H1 (cell line): Measurements from ENCODE around the gene BRICD5. TPM values are rescaled to one million over a fixed set of nuclear protein-coding genes. Genes with fewer than 3 reads are reported as not detected.

Experiments used
- CTCF ChIA-PET: fragments of 300-600 bp; sonication (Branson Sonifier 250); formaldehyde crosslinking; loops from one replicate; lab custom pipeline; 2021; ENCODE audit not compliant: partially characterized antibody; lab: Charles Lee
- POLR2A ChIA-PET: fragments of 300-600 bp; sonication (Branson Sonifier 250); formaldehyde crosslinking; loops from one replicate; lab custom pipeline; 2021; ENCODE audit warnings: inconsistent platforms; ENCODE audit not compliant: partially characterized antibody; lab: Charles Lee
- DNase-seq, 2 experiments: peaks; one replicate each; pipeline versions ENCODE4 v3.0.0 to v3.0.0-alpha.2; 2010 to 2022; ENCODE audit warnings: low spot score in 2 of 2, low read depth in 1 of 2, mixed read lengths in 1 of 2
- FAIRE-seq: peaks from 2 replicates; lab custom pipeline; 2011; peaks lifted over from hg19 to GRCh38; lab: Jason Lieb, UNC
- H2AFZ ChIP-seq: 2 replicates; pipeline ENCODE4 v1.8.1; 2012; ENCODE audit warnings: low read length, inconsistent platforms
- H2AK5ac ChIP-seq: 2 replicates; pipeline ENCODE4 v1.6.1; 2013; ENCODE audit warnings: low read depth, low read length
- H2BK120ac ChIP-seq: replicated peaks from 2 replicates; pipeline ENCODE3; 2013; ENCODE audit warnings: low read depth, low read length, inconsistent platforms
- H2BK12ac ChIP-seq: 2 replicates; pipeline ENCODE4 v1.6.1; 2013; ENCODE audit warnings: low read depth, low read length
- H2BK15ac ChIP-seq: 2 replicates; pipeline ENCODE4 v1.6.1; 2013; ENCODE audit warnings: low read length
- H2BK20ac ChIP-seq: 2 replicates; pipeline ENCODE4 v1.6.1; 2013; ENCODE audit warnings: low read length
- H2BK5ac ChIP-seq: 2 replicates; pipeline ENCODE4 v1.6.1; 2013; ENCODE audit warnings: low read depth, low read length
- H3K14ac ChIP-seq: 2 replicates; pipeline ENCODE4 v1.6.1; 2013; ENCODE audit warnings: inconsistent platforms; ENCODE audit not compliant: insufficient read length
- H3K18ac ChIP-seq: 2 replicates; pipeline ENCODE4 v1.6.1; 2013; ENCODE audit warnings: low read length; ENCODE audit errors: extremely low read depth
- H3K23ac ChIP-seq: 2 replicates; pipeline ENCODE4 v1.6.1; 2013; ENCODE audit warnings: inconsistent platforms; ENCODE audit not compliant: insufficient read length
- H3K23me2 ChIP-seq: 2 replicates; pipeline ENCODE4 v1.6.1; 2013; ENCODE audit warnings: low read depth, low read length
- H3K27ac ChIP-seq: 2 replicates; pipeline ENCODE4 v1.6.1; 2011; ENCODE audit warnings: low read depth, low read length, inconsistent platforms
- H3K27me3 ChIP-seq, 4 experiments: replicated peaks in 1 of 4; 1 replicate in 1 of 4; 2 replicates in 3 of 4; pipeline versions ENCODE4 v1.6.1 to v1.8.1; 2011 to 2013; ENCODE audit warnings: low read length in 3 of 4, mild to moderate bottlenecking in 3 of 4, inconsistent platforms in 2 of 4, mixed read lengths in 2 of 4, moderate library complexity in 1 of 4; ENCODE audit not compliant: control insufficient read depth in 3 of 4, insufficient read depth in 3 of 4; ENCODE audit errors: extremely low read depth in 1 of 4
- H3K36me3 ChIP-seq, 4 experiments: 2 replicates each; pipeline versions ENCODE4 v1.6.1 to v1.8.1; 2011 to 2013; ENCODE audit warnings: mild to moderate bottlenecking in 4 of 4, low read length in 3 of 4, moderate library complexity in 2 of 4, control low read depth in 1 of 4, inconsistent platforms in 1 of 4; ENCODE audit not compliant: insufficient read depth in 4 of 4, control insufficient read depth in 2 of 4
- H3K4ac ChIP-seq: replicated peaks from 2 replicates; pipeline ENCODE3; 2013; ENCODE audit warnings: low read length, low read depth, mixed read lengths, inconsistent platforms; ENCODE audit not compliant: insufficient read length
- H3K4me1 ChIP-seq, 4 experiments: replicated peaks in 1 of 4; 1 replicate in 1 of 4; 2 replicates in 3 of 4; pipeline versions ENCODE4 v1.6.1 to v1.8.1; 2011 to 2013; ENCODE audit warnings: low read length in 3 of 4, inconsistent platforms in 2 of 4, mixed read lengths in 1 of 4; ENCODE audit not compliant: insufficient read depth in 4 of 4, control insufficient read depth in 3 of 4
- H3K4me2 ChIP-seq, 2 experiments: 2 replicates each; pipeline versions ENCODE4 v1.6.1 to v1.8.1; 2011 to 2013; ENCODE audit warnings: low read depth in 2 of 2, low read length in 2 of 2, control low read depth in 1 of 2, inconsistent platforms in 1 of 2, mild to moderate bottlenecking in 1 of 2; ENCODE audit not compliant: insufficient read depth in 1 of 2
- H3K4me3 ChIP-seq, 4 experiments: fragments of 200-600, 300-600 bp in 1 of 4; sonication (generic), shearing (Covaris generic), sonication (Bioruptor Twin) in 1 of 4; 2 replicates each; pipeline versions ENCODE4 v1.5.1 to v1.8.1; 2011 to 2016; ENCODE audit warnings: low read length in 4 of 4, low read depth in 3 of 4, control low read depth in 2 of 4, inconsistent platforms in 2 of 4, mild to moderate bottlenecking in 2 of 4, mixed read lengths in 1 of 4, moderate library complexity in 1 of 4; ENCODE audit not compliant: insufficient read depth in 2 of 4; ENCODE audit errors: extremely low read depth in 1 of 4
- H3K56ac ChIP-seq: replicated peaks from 2 replicates; pipeline ENCODE3; 2013; ENCODE audit warnings: low read depth, mild to moderate bottlenecking, mixed read lengths, low read length, inconsistent platforms; ENCODE audit not compliant: insufficient read length
- H3K79me1 ChIP-seq: 2 replicates; pipeline ENCODE4 v1.6.1; 2013; ENCODE audit warnings: low read depth, low read length, control low read depth
- H3K79me2 ChIP-seq, 2 experiments: 2 replicates each; pipeline versions ENCODE4 v1.6.1 to v1.8.1; 2012 to 2013; ENCODE audit warnings: low read length in 2 of 2, mild to moderate bottlenecking in 2 of 2, inconsistent platforms in 1 of 2; ENCODE audit not compliant: insufficient read depth in 2 of 2, control insufficient read depth in 1 of 2
- H3K9ac ChIP-seq, 4 experiments: replicated peaks in 1 of 4; 1 replicate in 1 of 4; 2 replicates in 3 of 4; pipeline versions ENCODE4 v1.6.1 to v1.8.1; 2011 to 2013; ENCODE audit warnings: low read depth in 3 of 4, low read length in 3 of 4, control low read depth in 2 of 4, mild to moderate bottlenecking in 2 of 4, moderate library complexity in 2 of 4, inconsistent platforms in 1 of 4; ENCODE audit errors: extremely low read depth in 1 of 4
- H3K9me3 ChIP-seq, 2 experiments: 2 replicates each; pipeline versions ENCODE4 v1.6.1 to v1.8.1; 2012 to 2013; ENCODE audit warnings: mild to moderate bottlenecking in 2 of 2, moderate library complexity in 2 of 2, control low read depth in 1 of 2, inconsistent platforms in 1 of 2, low read depth in 1 of 2, low read length in 1 of 2, mixed read lengths in 1 of 2; ENCODE audit not compliant: insufficient read depth in 2 of 2
- H4K20me1 ChIP-seq, 2 experiments: replicated peaks in 1 of 2; 2 replicates each; pipeline versions ENCODE3 to v1.8.1; 2011 to 2013; ENCODE audit warnings: inconsistent platforms in 2 of 2, low read length in 2 of 2, mild to moderate bottlenecking in 1 of 2; ENCODE audit not compliant: insufficient read depth in 2 of 2, control insufficient read depth in 1 of 2
- H4K5ac ChIP-seq: 2 replicates; pipeline ENCODE4 v1.6.1; 2013; ENCODE audit warnings: low read length, low read depth, mixed read lengths, inconsistent platforms; ENCODE audit not compliant: insufficient read length
- H4K8ac ChIP-seq: 2 replicates; pipeline ENCODE4 v1.8.0; 2013; ENCODE audit warnings: mild to moderate bottlenecking, moderate library complexity, low read length, inconsistent platforms; ENCODE audit not compliant: insufficient read depth; ENCODE audit errors: extremely low read depth
- H4K91ac ChIP-seq: replicated peaks from 2 replicates; pipeline ENCODE3; 2013; ENCODE audit warnings: low read length, mixed read lengths, inconsistent platforms; ENCODE audit not compliant: insufficient read length
- ASH2L ChIP-seq: fragments of 200-600, 300-600 bp; sonication (generic); IDR thresholded peaks from one replicate; pipeline ENCODE4 v1.7.1; 2017; ENCODE audit warnings: low read length
- EGR1 ChIP-seq: IDR thresholded peaks from 2 replicates; pipeline ENCODE4 v1.6.1; 2011; ENCODE audit warnings: low read depth, low read length, borderline replicate concordance
- GABPA ChIP-seq: IDR thresholded peaks from 2 replicates; pipeline ENCODE4 v1.6.1; 2011; ENCODE audit warnings: mild to moderate bottlenecking, low read length, moderate library complexity, borderline replicate concordance; ENCODE audit not compliant: insufficient read depth
- JUN ChIP-seq: IDR thresholded peaks from 2 replicates; pipeline ENCODE4 v1.6.1; 2011; ENCODE audit warnings: low read depth, mild to moderate bottlenecking, improper control_type of control experiment, low read length
- KDM1A ChIP-seq: fragments of 200-600, 300-600 bp; sonication (generic); IDR thresholded peaks from 2 replicates; pipeline ENCODE4 v1.7.1; 2016; ENCODE audit warnings: mild to moderate bottlenecking, low read length, borderline replicate concordance
- KDM4A ChIP-seq: IDR thresholded peaks from one replicate; pipeline ENCODE4 v1.7.1; 2012; ENCODE audit warnings: low read depth, mild to moderate bottlenecking, moderate library complexity, low read length, inconsistent platforms; ENCODE audit not compliant: severe bottlenecking
- RAD21 ChIP-seq, 2 experiments: IDR thresholded peaks in 1 of 2; conservative IDR thresholded peaks in 1 of 2; 2 replicates each; pipeline ENCODE4 v1.6.1; 2011; ENCODE audit warnings: low read depth in 2 of 2, low read length in 2 of 2, improper control_type of control experiment in 1 of 2, inconsistent platforms in 1 of 2, mild to moderate bottlenecking in 1 of 2, moderate library complexity in 1 of 2
- SP2 ChIP-seq: IDR thresholded peaks from 2 replicates; pipeline ENCODE4 v1.6.1; 2012; ENCODE audit warnings: mild to moderate bottlenecking, low read length, inconsistent platforms
- SP4 ChIP-seq: IDR thresholded peaks from 2 replicates; pipeline ENCODE4 v1.6.1; 2012; ENCODE audit warnings: low read length, inconsistent platforms
- TCF12 ChIP-seq: IDR thresholded peaks from 2 replicates; pipeline ENCODE4 v1.6.1; 2011; ENCODE audit warnings: low read depth, mild to moderate bottlenecking, low read length
- YY1 ChIP-seq: IDR thresholded peaks from 2 replicates; pipeline ENCODE4 v1.6.1; 2011; ENCODE audit warnings: low read depth, mild to moderate bottlenecking, low read length
- WGBS, 2 experiments: shearing (Covaris generic) in 1 of 2; methylation state at CpG; one replicate each; pipeline versions ENCODE4 v1.1.6 to v1.1.7; 2013 to 2015; ENCODE audit warnings: low lambda C conversion rate in 2 of 2, mixed read lengths in 2 of 2, inconsistent platforms in 1 of 2, low coverage in 1 of 2, missing lambda C conversion rate in 1 of 2; ENCODE audit not compliant: insufficient replicate concordance in 2 of 2, insufficient coverage in 1 of 2, insufficient read length in 1 of 2; ENCODE audit errors: extremely low coverage in 1 of 2, missing lambda C conversion rate in 1 of 2; 5-methylcytosine and 5-hydroxymethylcytosine counted together
- polyA plus RNA-seq, 7 experiments: library from polyadenylated mRNA; depleted of rRNA in 3 of 7; stranded (reverse) in 5 of 7; unstranded in 2 of 7; fragments of >200 nt in 5 of 7; fragments of 200-250 nt in 2 of 7; gene quantifications; 1 replicate in 5 of 7; 2 replicates in 1 of 7; 4 replicates in 1 of 7; pipeline versions ENCODE4 v1.2.1 to v1.2.3, GENCODE V29; 2011 to 2013; ENCODE audit warnings: missing spikeins in 2 of 7, mixed read lengths in 2 of 7
- total RNA-seq: library from RNA; stranded (reverse); fragmentation: NEBNext Ultra II Directional; extraction: Animal tissue kit (Norgen Biotek cat#: 25700); gene quantifications from 2 replicates; pipeline ENCODE4 v1.2.1, GENCODE V29; 2021

The BRICD5 gene
- total and polyA plus RNA-seq, 2 of the 8 experiments (the other 6 are each of a cell fraction or from before 2014, with no cell fraction given), result 8.5 to 14.2 TPM

- H3K56ac ChIP-seq, result peak within 1 kb of the TSS; percentile 99
- no peaks in the 10 kb centered on the region for H3K9me3 ChIP-seq
- no peak for DNase-seq
- H2BK20ac ChIP-seq, result no peak within 1 kb of the TSS
- H2AK5ac ChIP-seq, result peak within 1 kb of the TSS; percentile 66; the same call in 1 of the 2 replicates
- peaks cover 9% of the 10 kb centered on the region for H3K23me2 ChIP-seq
- CTCF ChIA-PET, result interaction anchor here (0.6 to 1.0 kb wide), 2 partner anchors 15 to 37 kb away, joined by 3 read pairs; no protein-coding TSS in a partner anchor
- H3K27me3 ChIP-seq, result no peaks in the 10 kb centered on the region
- peak within 1 kb of the TSS; percentile 85 for H3K18ac ChIP-seq
- peak within 1 kb of the TSS; percentile 80 to 98 (median 90) for H3K4me3 ChIP-seq
- POLR2A ChIA-PET, result interaction anchor here (0.6 to 15.1 kb wide), 23 partner anchors 8 to 318 kb away, joined by 3 to 156 read pairs (median 4); partner anchors contain the start of genes DNASE1L2, E4F1, ECI1 and TRAF7
- peak within 1 kb of the TSS; percentile 99 for H4K8ac ChIP-seq
- H3K36me3 ChIP-seq, result peaks cover 4 to 13% (median 7%) of the 10 kb centered on the region in 4 experiments; a peak in 5 of 8 replicates
- peaks cover 3 to 18% of the 10 kb centered on the region in 2 experiments; a peak in 3 of 4 replicates for H3K79me2 ChIP-seq
- peak within 1 kb of the TSS; percentile 99 for H4K91ac ChIP-seq
- H2BK120ac ChIP-seq, result peak within 1 kb of the TSS; percentile 75
- H3K79me1 ChIP-seq, result peaks cover 4% of the 10 kb centered on the region
- peak within 1 kb of the TSS; percentile 99 for H2BK5ac ChIP-seq
- peak; percentile 20 for TF ChIP-seq KDM4A
- peak; percentile 90; the same call in 1 of the 2 replicates for TF ChIP-seq EGR1
- TF ChIP-seq RAD21 (IDR thresholded peaks at IDR 0.05 in 1 of 2, conservative IDR thresholded peaks at IDR 0.05 in 1 of 2; ENCODE audit: low read depth in 2 of 2, low read length in 2 of 2), result no peak
- TF ChIP-seq ASH2L, result peak; percentile 3
- no peak for TF ChIP-seq KDM1A
- no peak for TF ChIP-seq TCF12
- TF ChIP-seq SP2, result peak; percentile 68
- TF ChIP-seq JUN, result no peak
- no peak for TF ChIP-seq GABPA
- TF ChIP-seq SP4, result no peak
- peak; percentile 19; the same call in 1 of the 2 replicates for TF ChIP-seq YY1
- TF ChIP-seq, all 59 proteins: peak for 5
- H3K4ac ChIP-seq, result peak within 1 kb of the TSS; percentile 99
- peak within 1 kb of the TSS; percentile 80 to 84 for H3K4me2 ChIP-seq
- H3K4me1 ChIP-seq, result peaks cover 0 to 17% (median 5%) of the 10 kb centered on the region in 4 experiments; a peak in 5 of 7 replicates
- H3K23ac ChIP-seq, result no peak within 1 kb of the TSS
- no peak for FAIRE-seq
- H2BK15ac ChIP-seq, result no peak within 1 kb of the TSS
- H4K20me1 ChIP-seq, result peaks cover 8 to 36% of the 10 kb centered on the region in 2 experiments
- H2AFZ ChIP-seq, result peak within 1 kb of the TSS; percentile 48; the same call in 1 of the 2 replicates
- H3K9ac ChIP-seq, result peak within 1 kb of the TSS; percentile 92 to 97 (median 94)
- 0% methylated on average over 14 of the region's 48 CpGs; no CpG with 5 or more reads in 1 of the 2 experiments for WGBS, 2 experiments
- H4K5ac ChIP-seq, result peak within 1 kb of the TSS; percentile 95
- H3K27ac ChIP-seq, result peak within 1 kb of the TSS; percentile 94
- H3K14ac ChIP-seq, result no peak within 1 kb of the TSS
- H2BK12ac ChIP-seq, result peak within 1 kb of the TSS; percentile 87; the same call in 1 of the 2 replicates
These were observed 4.0 kb upstream of the BRICD5 start, which contains the start of gene PGP for GRCh38 chr16:2214719-2214968. Gene PGP (minus strand): TSS chr16:2214840. CDS start chr16:2214777, 63 bp downstream.
